GM12872 (cell line): Measurements from ENCODE around the gene SIN3A.

Source experiments
- CTCF ChIP-seq: IDR thresholded peaks from 3 replicates; pipeline ENCODE4 v1.5.1; 2011; ENCODE audit warnings: low read depth, mild to moderate bottlenecking, low read length, moderate library complexity; ENCODE audit not compliant: insufficient read depth

The SIN3A gene

GRCh38 chr15:75348562-75349350 lies 102.7 kb downstream of the SIN3A start:
- no peak for TF ChIP-seq CTCF

GRCh38 chr15:75348034-75348561 lies 103.4 kb downstream of the SIN3A start:
- TF ChIP-seq CTCF, result no peak

- TF ChIP-seq CTCF, result no peak
Measured at GRCh38 chr15:75347222-75348033, 104.1 kb downstream of the SIN3A start.

GRCh38 chr15:75346796-75347221 lies 104.7 kb downstream of the SIN3A start, which contains the start of gene NEIL1:
NEIL1 (plus strand) TSS chr15:75347039; CDS start chr15:75348906, 1,867 bp downstream.
- no peak for TF ChIP-seq CTCF

- no peak for TF ChIP-seq CTCF
Measured at GRCh38 chr15:75342221-75342620, 109.3 kb downstream of the SIN3A start.

- no peak for TF ChIP-seq CTCF
Measured at GRCh38 chr15:75339531-75340240, 111.8 kb downstream of the SIN3A start.
